GM18505 (cell line): ENCODE measurements around the gene USP11.

Source experiments
- ATAC-seq: cut with Tn5 transposase; IDR thresholded peaks from one replicate; pipeline ENCODE4 v1.9.1; 2021; ENCODE audit not compliant: unreplicated experiment
- POLR2A ChIP-seq: IDR thresholded peaks from 4 replicates; pipeline ENCODE4 v1.6.1; 2011; ENCODE audit warnings: borderline replicate concordance; ENCODE audit not compliant: insufficient read depth, insufficient read length; ENCODE audit errors: extremely low read depth

USP11 gene

GRCh38 chrX:47223476-47224250, 9.1 kb upstream of the USP11 start:
- TF ChIP-seq POLR2A, result no peak
- ATAC-seq, result no peak

- ATAC-seq, result no peak
- TF ChIP-seq POLR2A, result no peak
These were observed 8.4 kb upstream of the USP11 start for GRCh38 chrX:47224266-47224895.

- no peak for TF ChIP-seq POLR2A
- no peak for ATAC-seq
These were observed 7.9 kb upstream of the USP11 start for GRCh38 chrX:47224896-47225290.

GRCh38 chrX:47226071-47226470, 6.7 kb upstream of the USP11 start:
- TF ChIP-seq POLR2A, result no peak
- ATAC-seq, result no peak

GRCh38 chrX:47226531-47227333, 6.1 kb upstream of the USP11 start:
- TF ChIP-seq POLR2A, result no peak
- no peak for ATAC-seq

- ATAC-seq, result no peak
These were observed 5.5 kb upstream of the USP11 start for GRCh38 chrX:47227334-47227583.

GRCh38 chrX:47228550-47229270, 4.1 kb upstream of the USP11 start:
- ATAC-seq, result no peak
- no peak for TF ChIP-seq POLR2A

More at GRCh38 chrX:47227334-47227583, 5.5 kb upstream of the USP11 start:
- no peak for TF ChIP-seq POLR2A

GRCh38 chrX:47229427-47229826, 3.4 kb upstream of the USP11 start:
- no peak for TF ChIP-seq POLR2A
- ATAC-seq, result no peak

- no peak for ATAC-seq
- no peak for TF ChIP-seq POLR2A
These were observed 2.5 kb upstream of the USP11 start for GRCh38 chrX:47230136-47230868.

- TF ChIP-seq POLR2A, result no peak
- ATAC-seq, result no peak
These were observed 1.6 kb upstream of the USP11 start for GRCh38 chrX:47231167-47231566.

- TF ChIP-seq POLR2A, result no peak
- no peak for ATAC-seq
These were observed 509 bp upstream of the USP11 start for GRCh38 chrX:47232197-47232802.
